Measurements from ENCODE around the gene NUMA1.

Gene NUMA1

DNA sequence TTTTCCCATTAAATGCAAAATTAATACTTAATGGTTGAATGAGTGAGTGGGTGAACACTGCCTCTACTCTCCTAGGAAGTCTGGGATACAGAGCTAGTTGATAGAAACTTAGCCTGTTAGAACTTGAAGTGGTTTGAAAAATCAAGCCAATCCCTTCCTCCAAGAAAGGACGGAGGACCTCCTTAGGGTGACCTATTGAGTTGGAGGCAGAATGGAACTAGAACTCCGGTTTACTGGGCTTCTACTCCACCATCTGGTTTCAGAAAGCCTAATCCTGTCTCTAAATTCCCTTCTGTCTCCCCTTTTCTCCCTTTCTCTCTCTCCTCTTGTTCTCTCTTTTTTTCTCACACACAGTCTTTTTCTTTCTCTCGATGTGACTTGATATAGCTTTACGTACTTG, 101.2 kb downstream of the NUMA1 start:
- no peak overlapping the region for H3K27ac ChIP-seq
- TF ChIP-seq, protein P1, sequence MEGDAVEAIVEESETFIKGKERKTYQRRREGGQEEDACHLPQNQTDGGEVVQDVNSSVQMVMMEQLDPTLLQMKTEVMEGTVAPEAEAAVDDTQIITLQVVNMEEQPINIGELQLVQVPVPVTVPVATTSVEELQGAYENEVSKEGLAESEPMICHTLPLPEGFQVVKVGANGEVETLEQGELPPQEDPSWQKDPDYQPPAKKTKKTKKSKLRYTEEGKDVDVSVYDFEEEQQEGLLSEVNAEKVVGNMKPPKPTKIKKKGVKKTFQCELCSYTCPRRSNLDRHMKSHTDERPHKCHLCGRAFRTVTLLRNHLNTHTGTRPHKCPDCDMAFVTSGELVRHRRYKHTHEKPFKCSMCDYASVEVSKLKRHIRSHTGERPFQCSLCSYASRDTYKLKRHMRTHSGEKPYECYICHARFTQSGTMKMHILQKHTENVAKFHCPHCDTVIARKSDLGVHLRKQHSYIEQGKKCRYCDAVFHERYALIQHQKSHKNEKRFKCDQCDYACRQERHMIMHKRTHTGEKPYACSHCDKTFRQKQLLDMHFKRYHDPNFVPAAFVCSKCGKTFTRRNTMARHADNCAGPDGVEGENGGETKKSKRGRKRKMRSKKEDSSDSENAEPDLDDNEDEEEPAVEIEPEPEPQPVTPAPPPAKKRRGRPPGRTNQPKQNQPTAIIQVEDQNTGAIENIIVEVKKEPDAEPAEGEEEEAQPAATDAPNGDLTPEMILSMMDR (conservative IDR thresholded peaks at IDR 0.05): no peak

DNA sequence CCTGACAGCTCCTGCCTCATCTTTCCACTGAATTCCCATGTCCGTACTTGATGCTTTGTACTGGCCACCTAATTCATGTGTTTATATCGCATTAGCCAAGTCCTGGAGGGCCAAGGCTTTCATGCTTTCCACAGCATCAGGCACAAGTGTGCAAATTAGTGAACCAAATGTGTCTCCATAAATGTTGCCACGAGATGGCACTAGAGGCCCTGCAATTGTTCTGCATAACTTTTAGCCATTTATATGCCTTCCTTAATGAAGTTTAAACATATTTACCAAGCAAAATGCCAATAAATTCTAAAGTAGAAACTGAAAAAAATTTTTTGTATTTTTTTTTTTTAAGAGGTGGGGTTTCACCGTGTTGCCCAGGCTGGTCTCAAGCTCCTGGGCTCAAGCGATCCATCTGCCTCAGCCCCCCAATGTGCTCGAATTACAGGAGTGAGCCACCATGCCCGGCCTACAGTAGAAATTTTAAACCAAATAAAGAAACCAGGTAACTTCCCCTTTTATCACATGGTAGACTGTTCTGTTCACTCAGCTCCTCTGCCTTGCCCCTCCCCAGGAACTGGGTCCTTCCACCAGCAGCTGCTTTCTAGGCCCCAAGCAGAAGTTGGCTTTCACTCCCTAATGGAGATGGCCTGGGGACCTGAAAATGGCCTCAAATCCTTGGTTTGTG, 102.5 kb downstream of the NUMA1 start:
- TF ChIP-seq, protein P1 (conservative IDR thresholded peaks at IDR 0.05): peak; percentile 93
- H3K27ac ChIP-seq: no peak overlapping the region

DNA sequence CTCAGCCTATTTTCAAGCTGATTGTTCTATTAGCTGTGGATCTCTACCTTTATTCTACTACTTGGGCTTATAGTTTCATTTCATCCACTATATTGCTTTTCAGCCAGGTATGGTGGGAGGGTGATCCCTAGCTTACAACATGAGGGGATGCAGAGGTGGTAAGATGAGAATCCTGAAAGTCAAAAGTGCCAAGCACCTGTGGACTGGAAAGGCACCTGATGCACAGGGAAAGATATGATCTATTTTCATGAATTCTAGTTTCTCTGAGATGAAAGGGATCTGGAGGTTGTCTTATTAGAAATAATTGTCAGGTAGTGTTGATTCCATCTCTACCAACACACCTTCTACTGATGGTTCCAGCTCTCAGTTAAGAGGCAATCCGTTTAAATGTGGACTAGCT, 103.3 kb downstream of the NUMA1 start:
- no peak overlapping the region for H3K27ac ChIP-seq
- TF ChIP-seq, protein P1 (conservative IDR thresholded peaks at IDR 0.05): no peak

DNA sequence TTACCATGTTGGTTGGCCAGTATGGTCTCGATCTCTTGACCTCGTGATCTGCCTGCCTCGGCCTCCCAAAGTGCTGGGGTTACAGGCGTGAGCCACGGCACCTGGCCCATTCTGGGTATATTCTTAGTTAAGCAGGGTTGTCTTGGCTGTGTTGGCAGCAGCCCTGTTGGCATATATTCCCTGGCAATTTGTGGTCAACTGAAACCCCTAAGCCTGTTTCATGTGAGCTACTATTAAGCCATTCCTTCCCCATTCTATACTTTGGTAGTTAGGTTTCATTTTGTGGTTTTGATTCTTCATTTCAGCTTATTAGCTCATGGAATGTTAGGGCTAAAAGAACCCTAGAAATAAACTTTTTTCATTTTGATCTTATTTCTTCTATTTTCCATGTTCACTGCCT, 103.8 kb downstream of the NUMA1 start:
- TF ChIP-seq, protein P1 (conservative IDR thresholded peaks at IDR 0.05): no peak
- no peak overlapping the region for H3K27ac ChIP-seq

DNA sequence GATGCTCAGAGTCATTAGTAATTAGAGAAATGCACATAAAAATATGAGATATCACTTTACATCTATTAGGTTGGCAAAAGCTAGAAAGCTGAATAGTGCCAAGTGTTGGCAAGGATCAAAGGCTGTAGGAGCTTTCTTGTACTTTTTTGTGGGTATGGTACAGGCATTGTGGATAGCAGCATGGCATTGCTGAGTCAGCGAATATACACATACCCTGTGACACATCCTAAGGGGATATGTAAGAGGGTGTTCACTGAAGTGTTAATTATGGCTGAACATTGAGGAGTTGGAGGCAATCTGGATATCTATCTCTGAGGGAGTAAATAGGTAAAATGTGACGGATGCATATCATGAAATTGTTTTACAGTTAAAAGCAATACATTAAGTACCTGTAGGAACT, 108.7 kb downstream of the NUMA1 start:
- TF ChIP-seq, protein P1 (conservative IDR thresholded peaks at IDR 0.05): no peak

DNA sequence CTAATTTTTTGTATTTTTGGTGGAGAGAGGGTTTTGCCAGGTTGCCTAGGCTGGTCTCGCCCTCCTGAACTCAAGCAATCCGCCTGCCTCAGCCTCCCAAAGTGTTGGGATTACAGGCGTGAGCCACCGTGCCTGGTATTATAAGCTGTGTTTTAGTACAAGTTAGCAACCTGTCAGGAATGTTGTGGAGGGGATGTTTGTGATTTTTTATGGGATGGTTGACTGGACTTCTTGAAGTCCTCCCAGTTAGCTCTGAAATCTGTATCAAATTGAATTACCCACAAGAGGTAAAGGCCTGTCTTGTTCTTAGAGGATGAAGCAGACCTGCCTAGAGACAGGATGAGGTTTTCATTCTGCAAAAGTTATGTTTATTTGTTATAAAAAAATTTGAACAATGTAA, 115.7 kb downstream of the NUMA1 start:
- no peak overlapping the region for H3K27ac ChIP-seq
- TF ChIP-seq, protein P1 (conservative IDR thresholded peaks at IDR 0.05): no peak

More for the DNA sequence above, 108.7 kb downstream of the NUMA1 start:
- no peak overlapping the region for H3K27ac ChIP-seq

DNA sequence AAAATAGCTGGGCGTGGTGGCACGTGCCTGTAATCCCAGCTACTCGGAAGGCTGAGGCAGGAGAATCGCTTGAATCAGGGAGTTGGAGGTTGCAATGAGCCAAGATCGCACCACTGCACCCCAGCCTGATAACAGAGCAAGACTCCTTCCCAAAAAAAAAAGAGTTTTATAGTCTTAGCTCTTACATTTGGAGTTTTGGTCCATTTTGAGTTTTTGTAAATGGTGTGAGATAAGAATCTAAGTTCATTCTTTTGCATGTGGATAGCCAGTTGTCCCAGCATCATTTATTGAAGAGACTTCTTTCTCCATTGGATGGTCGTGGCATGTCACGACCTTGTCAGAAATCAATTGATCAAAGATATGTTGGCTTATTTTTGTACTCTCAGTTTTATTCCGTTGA, 116.9 kb downstream of the NUMA1 start:
- TF ChIP-seq, protein P1 (conservative IDR thresholded peaks at IDR 0.05): no peak
- H3K27ac ChIP-seq: no peak overlapping the region

All from VCaP (cell line).